Activated CD8-positive, alpha-beta memory T cell treated with anti-CD3 and anti-CD28 coated beads for 48 hours (primary cell): ENCODE data around the gene ZNF770.
A peak's percentile ranks its signal among the peaks of the same experiment; 100 is the strongest.
"Not testable (repeated sequence)": the region's sequence is repeated elsewhere in the genome, so short reads cannot be mapped to it uniquely, and the experiment has no call there.

Source experiments
- DNase-seq, 3 experiments: peaks; one replicate each; pipeline ENCODE4 v3.0.0-alpha.2; 2020; ENCODE audit warnings: low read depth in 2 of 3, low spot score in 2 of 3

Gene ZNF770

GRCh38 chr15:34984889-34985630 lies 3.0 kb downstream of the ZNF770 start:
- DNase-seq = no peak

DNA sequence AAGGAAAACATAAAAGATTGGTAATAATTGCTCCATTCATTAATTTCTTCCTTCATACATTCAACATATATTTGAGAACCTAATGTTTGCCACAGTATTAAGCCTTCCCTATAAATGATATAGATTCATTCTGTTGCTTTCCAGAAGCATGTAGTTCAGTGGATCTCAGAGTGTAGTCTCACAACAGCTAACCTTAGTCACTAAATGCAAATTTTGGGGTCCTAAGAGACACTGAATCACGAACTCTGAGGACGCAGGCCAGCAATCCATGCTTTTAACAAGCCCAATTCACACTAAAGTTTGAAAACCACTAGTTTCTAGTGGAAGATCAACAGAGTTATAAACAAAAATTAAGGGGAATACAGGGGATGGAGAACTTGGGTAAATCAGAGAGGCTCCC lies 11.3 kb downstream of the ZNF770 start:
- DNase-seq = no peak

DNA sequence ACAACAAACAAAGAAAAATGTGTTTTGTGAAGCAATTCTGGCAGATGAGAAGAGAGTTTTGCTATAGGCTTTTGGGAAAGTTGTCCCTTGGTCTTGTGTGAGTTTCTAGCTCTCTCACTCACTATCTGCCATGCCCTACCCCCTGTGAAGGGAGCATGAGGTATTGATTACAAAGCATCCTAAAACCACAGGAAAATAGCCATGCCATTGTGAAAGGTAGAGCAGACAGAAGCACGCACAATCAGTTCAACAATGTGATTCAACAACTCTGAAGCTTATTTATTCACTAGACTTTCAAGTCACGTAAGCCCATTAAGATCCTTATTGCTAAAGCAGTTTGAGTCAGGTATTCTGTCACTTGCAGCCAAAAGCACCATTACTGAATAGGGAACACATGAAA lies 12.0 kb downstream of the ZNF770 start:
- DNase-seq = no peak

DNA sequence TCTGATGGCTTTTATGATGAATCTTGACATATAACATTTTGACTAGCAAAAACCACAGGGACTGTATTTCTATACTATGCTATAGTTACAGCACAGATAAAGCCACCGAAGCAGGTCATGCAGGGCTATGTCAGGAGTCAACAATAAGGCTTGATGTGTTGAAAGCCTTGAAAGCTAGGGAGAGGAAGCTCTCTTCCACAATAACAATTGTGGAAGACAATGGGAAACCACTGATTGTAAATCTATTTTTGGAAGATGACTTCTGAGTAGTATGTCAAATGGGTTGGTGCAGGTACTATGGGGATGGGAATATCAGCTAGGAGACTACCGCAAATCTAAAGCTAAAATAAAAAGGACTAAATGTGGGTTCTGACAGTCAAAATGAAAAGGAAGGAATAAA lies 14.6 kb downstream of the ZNF770 start:
- no peak for DNase-seq

- not testable (repeated sequence) for DNase-seq
Measured at GRCh38 chr15:34970098-34970643, 17.9 kb downstream of the ZNF770 start.

DNA sequence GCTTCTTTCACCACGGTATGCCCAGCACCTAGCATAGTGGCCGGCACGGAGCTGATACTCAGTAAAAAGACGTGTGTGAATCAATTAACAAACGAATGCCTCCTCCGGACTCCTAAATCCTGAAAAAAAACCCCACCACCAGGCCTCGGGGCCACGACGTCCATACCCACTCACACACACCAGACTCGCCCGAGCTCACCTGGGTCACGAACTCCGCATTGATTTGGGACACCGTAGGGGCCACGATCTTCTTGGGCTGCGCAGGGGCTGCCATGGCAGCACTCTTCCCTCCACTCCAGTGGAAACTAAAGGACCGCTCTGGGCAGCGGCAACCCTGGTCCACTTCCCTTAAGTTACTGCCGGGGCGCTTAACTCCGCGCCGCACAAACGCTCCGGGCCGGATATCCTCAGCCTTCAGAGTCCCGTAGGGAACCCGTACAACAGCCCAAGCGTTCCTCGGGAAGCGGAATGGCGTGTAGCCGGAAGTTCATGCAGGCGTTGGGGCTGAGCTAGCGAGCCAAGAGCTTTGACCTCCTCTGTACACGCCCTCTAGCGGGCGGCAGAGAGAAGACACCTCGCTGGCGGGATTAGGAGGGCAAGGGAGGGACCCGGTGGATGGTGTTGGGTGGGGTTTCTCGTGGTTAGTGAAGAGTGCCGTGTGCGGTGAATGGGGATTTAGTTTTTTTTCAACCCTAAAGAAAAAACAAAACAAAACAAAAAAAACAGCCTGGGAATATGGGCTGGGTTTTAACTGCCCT lies 18.6 kb downstream of the ZNF770 start, which contains the start of gene AQR:
AQR (minus strand) TSS at position 403 of the 758 bp plus-strand sequence; CDS start at position 274, 129 bp downstream.
- DNase-seq = peak; percentile 52 to 85 (median 78)

GRCh38 chr15:34964277-34964676 lies 23.8 kb downstream of the ZNF770 start:
- no peak for DNase-seq

DNA sequence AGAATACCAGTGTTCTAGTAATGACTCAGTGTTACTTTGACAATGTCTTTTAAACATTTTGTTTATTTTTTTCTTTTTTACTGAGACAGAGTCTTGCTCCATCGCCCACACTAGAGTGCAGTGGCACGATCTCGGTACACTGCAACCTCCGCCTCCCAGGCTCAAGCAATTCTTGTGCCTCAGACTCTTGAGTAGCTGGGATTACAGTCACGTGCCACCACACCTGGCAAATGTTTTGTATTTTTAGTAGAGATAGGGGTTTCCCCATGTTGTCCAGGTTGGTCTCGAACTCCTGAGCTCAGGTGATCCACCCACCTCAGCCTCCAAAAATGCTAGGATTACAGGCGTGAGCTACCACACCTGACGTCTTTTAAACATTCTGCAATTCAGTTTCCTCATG lies 34.2 kb downstream of the ZNF770 start:
- DNase-seq = no peak

DNA sequence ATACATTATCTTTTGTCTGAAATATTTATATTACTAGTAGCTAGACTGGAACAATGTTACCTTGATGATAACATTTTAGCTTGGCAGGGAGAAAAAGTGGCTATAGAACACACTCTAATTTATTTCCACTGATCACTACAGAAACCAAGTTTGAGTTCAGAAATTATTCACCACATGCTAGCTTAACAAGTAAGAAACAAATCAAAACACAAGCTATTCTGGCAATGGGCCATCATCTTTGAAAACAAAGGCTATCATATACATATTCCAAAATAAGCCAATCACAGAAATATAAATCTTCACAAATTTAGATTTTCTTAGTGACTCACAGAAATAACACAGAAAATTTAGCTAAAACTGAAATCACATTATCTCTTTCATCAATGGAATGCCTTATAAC lies 35.6 kb downstream of the ZNF770 start:
- no peak for DNase-seq

DNA sequence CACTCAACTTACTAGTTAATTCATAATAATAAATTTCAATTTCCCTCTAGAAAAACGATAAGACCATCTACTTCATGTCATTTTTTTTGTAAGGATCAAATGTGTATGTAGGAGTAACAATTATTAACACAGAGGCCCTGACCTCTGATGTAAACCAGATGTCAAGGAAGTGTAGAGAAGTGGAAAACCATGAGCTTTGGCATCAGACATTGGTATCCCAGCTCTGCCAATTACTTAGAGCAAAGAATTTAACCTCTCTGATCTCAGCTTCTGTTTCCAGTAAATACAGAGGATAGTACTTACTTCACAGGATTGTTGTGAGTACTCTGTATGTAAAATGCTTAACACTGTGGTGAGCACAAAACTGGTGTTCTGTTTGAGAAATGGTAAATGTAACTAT lies 36.1 kb downstream of the ZNF770 start:
- no peak for DNase-seq

- no peak for DNase-seq
Measured at GRCh38 chr15:34944936-34945335, 43.2 kb downstream of the ZNF770 start.

DNA sequence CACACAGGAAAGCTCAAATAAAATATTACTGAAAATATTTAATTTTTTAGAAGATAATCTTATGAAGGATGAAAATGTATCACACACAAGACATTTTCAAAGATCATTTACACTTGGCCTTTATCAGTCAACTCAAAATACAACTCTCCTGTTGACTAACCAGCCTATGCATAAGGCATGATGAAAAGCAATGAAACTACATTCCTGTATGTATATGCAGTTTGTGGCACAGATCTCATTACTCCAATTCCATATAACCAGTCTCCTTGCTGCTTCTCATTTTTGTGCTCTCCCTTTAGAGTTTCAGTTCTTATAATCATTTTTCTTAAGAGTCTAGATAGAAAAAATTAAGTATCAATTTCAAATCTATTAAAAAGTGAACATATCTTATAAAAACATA lies 44.4 kb downstream of the ZNF770 start:
- no peak for DNase-seq

DNA sequence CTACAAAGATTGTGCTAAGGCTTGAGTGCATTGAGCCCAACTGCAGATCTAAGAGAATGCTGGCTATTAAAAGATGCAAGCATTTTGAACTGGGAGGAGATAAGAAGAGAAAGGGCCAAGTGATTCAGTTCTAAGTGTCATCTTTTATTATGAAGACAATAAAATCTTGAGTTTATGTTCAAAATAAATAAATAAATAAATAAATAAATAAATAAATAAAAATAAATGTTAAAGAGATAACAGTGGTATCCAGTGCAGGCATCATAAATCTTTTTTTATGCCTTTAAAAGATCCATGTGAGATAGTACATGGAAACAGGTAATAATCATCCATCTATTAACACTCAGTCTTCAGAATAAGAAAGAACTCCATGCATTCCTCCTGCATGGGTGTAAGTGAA lies 44.8 kb downstream of the ZNF770 start:
- not testable (repeated sequence) for DNase-seq

GRCh38 chr15:34942363-34942762 lies 45.7 kb downstream of the ZNF770 start:
- DNase-seq = no peak

- no peak for DNase-seq
Measured at GRCh38 chr15:34941831-34942230, 46.3 kb downstream of the ZNF770 start.

DNA sequence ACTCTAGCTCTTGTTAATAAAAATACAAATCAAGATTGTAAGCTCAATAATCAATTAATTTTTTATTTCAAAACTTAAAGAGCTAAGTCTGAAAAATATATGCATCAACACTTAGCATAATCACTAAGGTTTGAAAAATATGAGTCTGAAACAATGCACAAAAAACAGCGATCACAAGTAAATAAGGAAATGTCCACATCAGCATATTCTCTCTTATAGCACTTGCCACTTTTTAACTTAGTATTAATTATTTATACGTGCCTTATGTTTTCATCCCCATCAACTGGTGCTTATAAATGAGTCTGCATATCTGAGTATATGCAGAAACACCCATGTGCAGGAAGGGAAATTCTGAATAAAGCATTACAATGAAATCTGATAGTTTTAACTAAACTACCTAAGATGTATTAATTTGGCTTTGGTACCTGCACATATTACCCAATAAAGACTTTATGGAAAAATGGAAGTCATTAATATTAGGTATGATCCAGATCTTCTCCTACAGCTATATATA lies 46.8 kb downstream of the ZNF770 start:
- no peak for DNase-seq

- no peak for DNase-seq
Measured at GRCh38 chr15:34933432-34933975, 54.6 kb downstream of the ZNF770 start.

DNA sequence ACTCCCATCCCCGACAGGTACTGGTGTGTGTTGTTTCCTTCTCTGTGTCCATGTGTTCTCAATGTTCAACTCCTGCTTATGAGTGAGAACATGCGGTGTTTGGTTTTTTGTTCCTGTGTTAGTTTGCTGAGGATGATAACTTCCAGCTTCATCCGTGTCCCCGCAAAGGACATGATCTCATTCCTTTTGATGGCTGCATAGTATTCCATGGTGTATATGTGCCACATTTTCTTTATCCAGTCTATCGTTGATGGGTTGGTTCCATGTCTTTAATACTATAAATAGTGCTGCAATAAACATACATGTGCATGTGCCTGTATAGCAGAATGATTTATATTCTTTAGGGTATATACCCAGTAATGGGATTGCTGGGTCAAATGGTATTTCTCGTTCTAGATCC lies 59.7 kb downstream of the ZNF770 start:
- not testable (repeated sequence) for DNase-seq
